Measurements from ENCODE around the gene DMD.

Gene DMD

DNA sequence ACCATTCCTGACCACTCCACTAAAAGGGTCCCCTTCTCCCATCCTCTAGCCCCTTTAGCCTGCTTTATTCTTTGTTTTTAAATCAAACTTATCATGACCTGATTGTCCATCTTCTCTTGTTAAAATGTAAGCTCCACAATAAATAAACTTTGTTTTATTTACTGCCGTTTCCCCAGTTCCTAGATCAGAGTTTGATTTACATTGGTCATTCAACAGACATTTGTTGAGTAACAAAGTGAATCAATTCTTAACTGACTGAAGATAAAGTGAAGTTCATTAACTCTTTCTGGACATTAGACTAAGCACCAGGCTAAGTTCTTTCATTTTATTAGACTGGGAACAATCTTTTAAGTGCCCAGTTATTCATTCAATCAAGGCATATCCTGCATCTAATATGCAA, 1876.4 kb downstream of the DMD start:
- Histone ChIP-seq H3K79me2 (ENCODE audit: low read length) (no peaks in the 10 kb centered on the region), H3K36me3 (replicated peaks; ENCODE audit: insufficient read depth, low read length) (no peaks in the 10 kb centered on the region)

GRCh38 chrX:31333165-31333831, 1878.1 kb downstream of the DMD start:
- H3K27ac ChIP-seq (ENCODE audit: low read length): no peak overlapping the region
- no peak for DNase-seq
- no peaks in the 10 kb centered on the region for H3K4me1 ChIP-seq (ENCODE audit: low read length)
- H4K20me1 ChIP-seq (ENCODE audit: insufficient read depth, low read length): no peaks in the 10 kb centered on the region
- H2AFZ ChIP-seq (ENCODE audit: low read length): no peak overlapping the region
- H3K36me3 ChIP-seq (replicated peaks; ENCODE audit: insufficient read depth, low read length): no peaks in the 10 kb centered on the region
- no peaks in the 10 kb centered on the region for H3K9me2 ChIP-seq (replicated peaks; ENCODE audit: insufficient read depth, low read length)
- H3K27me3 ChIP-seq (replicated peaks; ENCODE audit: insufficient read depth, low read length): no peaks in the 10 kb centered on the region
- TF ChIP-seq EZH2 (optimal IDR thresholded peaks at IDR 0.05; ENCODE audit: low read depth, low read length): no peak
- no peak for TF ChIP-seq EZH2phosphoT487 (IDR thresholded peaks at IDR 0.05; ENCODE audit: low read length)
- no peak for TF ChIP-seq CTCF (IDR thresholded peaks at IDR 0.05; ENCODE audit: low read length)
- H3F3A ChIP-seq (ENCODE audit: insufficient read depth, low read length): no peaks in the 10 kb centered on the region
- H3K4me3 ChIP-seq (ENCODE audit: low read length): no peak overlapping the region
- H3K9ac ChIP-seq (ENCODE audit: low read length): no peak overlapping the region
- H3K9me3 ChIP-seq (replicated peaks; ENCODE audit: insufficient read depth, low read length): no peaks in the 10 kb centered on the region
- H3K4me2 ChIP-seq (ENCODE audit: low read depth, low read length): no peak overlapping the region
- no peaks in the 10 kb centered on the region for H3K79me2 ChIP-seq (ENCODE audit: low read length)

More for the DNA sequence above, 1876.4 kb downstream of the DMD start:
- H3K4me3 ChIP-seq (ENCODE audit: low read length): no peak overlapping the region
- DNase-seq: no peak
- TF ChIP-seq CTCF (IDR thresholded peaks at IDR 0.05; ENCODE audit: low read length): no peak
- no peak for TF ChIP-seq EZH2 (optimal IDR thresholded peaks at IDR 0.05; ENCODE audit: low read depth, low read length)
- no peak for TF ChIP-seq EZH2phosphoT487 (IDR thresholded peaks at IDR 0.05; ENCODE audit: low read length)
- no peaks in the 10 kb centered on the region for H4K20me1 ChIP-seq (ENCODE audit: insufficient read depth, low read length)
- no peaks in the 10 kb centered on the region for H3F3A ChIP-seq (ENCODE audit: insufficient read depth, low read length)
- H3K27ac ChIP-seq (ENCODE audit: low read length): no peak overlapping the region
- no peak overlapping the region for H2AFZ ChIP-seq (ENCODE audit: low read length)
- H3K9ac ChIP-seq (ENCODE audit: low read length): no peak overlapping the region
- H3K9me3 ChIP-seq (replicated peaks; ENCODE audit: insufficient read depth, low read length): no peaks in the 10 kb centered on the region
- H3K27me3 ChIP-seq (replicated peaks; ENCODE audit: insufficient read depth, low read length): no peaks in the 10 kb centered on the region
- H3K9me2 ChIP-seq (replicated peaks; ENCODE audit: insufficient read depth, low read length): no peaks in the 10 kb centered on the region
- H3K4me1 ChIP-seq (ENCODE audit: low read length): no peaks in the 10 kb centered on the region
- H3K4me2 ChIP-seq (ENCODE audit: low read depth, low read length): no peak overlapping the region

- H3K27me3 ChIP-seq (replicated peaks; ENCODE audit: insufficient read depth, low read length): no peaks in the 10 kb centered on the region
- no peaks in the 10 kb centered on the region for H4K20me1 ChIP-seq (ENCODE audit: insufficient read depth, low read length)
- no peaks in the 10 kb centered on the region for H3K9me2 ChIP-seq (replicated peaks; ENCODE audit: insufficient read depth, low read length)
- TF ChIP-seq EZH2 (optimal IDR thresholded peaks at IDR 0.05; ENCODE audit: low read depth, low read length) (no peak), EZH2phosphoT487 (IDR thresholded peaks at IDR 0.05; ENCODE audit: low read length) (no peak)
- no peaks in the 10 kb centered on the region for H3K9me3 ChIP-seq (replicated peaks; ENCODE audit: insufficient read depth, low read length)
- no peaks in the 10 kb centered on the region for H3K36me3 ChIP-seq (replicated peaks; ENCODE audit: insufficient read depth, low read length)
- no peak overlapping the region for H3K4me3 ChIP-seq (ENCODE audit: low read length)
- no peak overlapping the region for H3K27ac ChIP-seq (ENCODE audit: low read length)
- H2AFZ ChIP-seq (ENCODE audit: low read length): no peak overlapping the region
- H3F3A ChIP-seq (ENCODE audit: insufficient read depth, low read length): no peaks in the 10 kb centered on the region
- no peaks in the 10 kb centered on the region for H3K4me1 ChIP-seq (ENCODE audit: low read length)
- H3K79me2 ChIP-seq (ENCODE audit: low read length): no peaks in the 10 kb centered on the region
- DNase-seq: no peak
- H3K4me2 ChIP-seq (ENCODE audit: low read depth, low read length): no peak overlapping the region
- no peak overlapping the region for H3K9ac ChIP-seq (ENCODE audit: low read length)
Measured at GRCh38 chrX:31331928-31332327, 1879.4 kb downstream of the DMD start.

DNA sequence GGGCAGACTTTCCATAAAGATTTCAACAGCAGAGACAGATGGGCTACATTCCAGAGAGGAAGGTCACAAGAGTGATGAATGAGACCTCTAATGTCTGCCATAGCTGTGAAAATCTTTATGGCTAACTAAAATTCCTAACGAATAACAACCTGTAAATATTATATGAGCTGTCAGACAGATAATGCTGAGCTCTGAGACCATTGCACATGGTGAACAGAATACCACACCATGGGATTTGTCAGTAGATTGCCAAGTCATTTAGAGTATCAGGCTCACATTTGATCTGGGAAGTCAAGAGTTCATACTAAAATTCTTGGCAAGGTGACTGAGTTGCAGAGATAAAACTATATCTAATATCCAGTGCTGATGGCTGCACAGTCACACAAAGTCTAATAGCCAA, 1880.3 kb downstream of the DMD start:
- no peak overlapping the region for H3K27ac ChIP-seq (ENCODE audit: low read length)
- no peaks in the 10 kb centered on the region for H3K9me3 ChIP-seq (replicated peaks; ENCODE audit: insufficient read depth, low read length)
- no peaks in the 10 kb centered on the region for H4K20me1 ChIP-seq (ENCODE audit: insufficient read depth, low read length)
- H3K4me1 ChIP-seq (ENCODE audit: low read length): no peaks in the 10 kb centered on the region
- H2AFZ ChIP-seq (ENCODE audit: low read length): no peak overlapping the region
- H3K27me3 ChIP-seq (replicated peaks; ENCODE audit: insufficient read depth, low read length): no peaks in the 10 kb centered on the region
- TF ChIP-seq EZH2 (optimal IDR thresholded peaks at IDR 0.05; ENCODE audit: low read depth, low read length) (no peak), EZH2phosphoT487 (IDR thresholded peaks at IDR 0.05; ENCODE audit: low read length) (no peak), CTCF (IDR thresholded peaks at IDR 0.05; ENCODE audit: low read length) (no peak)
- no peaks in the 10 kb centered on the region for H3K79me2 ChIP-seq (ENCODE audit: low read length)
- H3F3A ChIP-seq (ENCODE audit: insufficient read depth, low read length): no peaks in the 10 kb centered on the region
- DNase-seq: no peak
- no peak overlapping the region for H3K4me2 ChIP-seq (ENCODE audit: low read depth, low read length)
- no peak overlapping the region for H3K9ac ChIP-seq (ENCODE audit: low read length)
- H3K4me3 ChIP-seq (ENCODE audit: low read length): no peak overlapping the region
- no peaks in the 10 kb centered on the region for H3K36me3 ChIP-seq (replicated peaks; ENCODE audit: insufficient read depth, low read length)
- H3K9me2 ChIP-seq (replicated peaks; ENCODE audit: insufficient read depth, low read length): no peaks in the 10 kb centered on the region

Measured in MM.1S (cell line).